ENCODE measurements around the gene CD300LG.

GRCh38 chr17:43810226-43810715 lies 36.7 kb upstream of the CD300LG start:
- TF ChIP-seq, protein P1, sequence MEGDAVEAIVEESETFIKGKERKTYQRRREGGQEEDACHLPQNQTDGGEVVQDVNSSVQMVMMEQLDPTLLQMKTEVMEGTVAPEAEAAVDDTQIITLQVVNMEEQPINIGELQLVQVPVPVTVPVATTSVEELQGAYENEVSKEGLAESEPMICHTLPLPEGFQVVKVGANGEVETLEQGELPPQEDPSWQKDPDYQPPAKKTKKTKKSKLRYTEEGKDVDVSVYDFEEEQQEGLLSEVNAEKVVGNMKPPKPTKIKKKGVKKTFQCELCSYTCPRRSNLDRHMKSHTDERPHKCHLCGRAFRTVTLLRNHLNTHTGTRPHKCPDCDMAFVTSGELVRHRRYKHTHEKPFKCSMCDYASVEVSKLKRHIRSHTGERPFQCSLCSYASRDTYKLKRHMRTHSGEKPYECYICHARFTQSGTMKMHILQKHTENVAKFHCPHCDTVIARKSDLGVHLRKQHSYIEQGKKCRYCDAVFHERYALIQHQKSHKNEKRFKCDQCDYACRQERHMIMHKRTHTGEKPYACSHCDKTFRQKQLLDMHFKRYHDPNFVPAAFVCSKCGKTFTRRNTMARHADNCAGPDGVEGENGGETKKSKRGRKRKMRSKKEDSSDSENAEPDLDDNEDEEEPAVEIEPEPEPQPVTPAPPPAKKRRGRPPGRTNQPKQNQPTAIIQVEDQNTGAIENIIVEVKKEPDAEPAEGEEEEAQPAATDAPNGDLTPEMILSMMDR (IDR thresholded peaks at IDR 0.05) = no peak
- TF ChIP-seq POLR2A (IDR thresholded peaks at IDR 0.05) (no peak), EP300 (IDR thresholded peaks at IDR 0.05) (no peak)
